Ascending aorta (tissue), 2 donors: ENCODE measurements around the gene TMEM255B. TPM values are rescaled to one million over a fixed set of nuclear protein-coding genes. Genes with fewer than 3 reads are reported as not detected.
"Not testable (repeated sequence)": the region's sequence is repeated elsewhere in the genome, so short reads cannot be mapped to it uniquely, and the experiment has no call there.

Source experiments
- DNase-seq, 2 donors: peaks; one replicate each; pipeline ENCODE4 v3.0.0-alpha.2; 2019; ENCODE audit warnings: low spot score in 2 of 2
- H3K27ac ChIP-seq, 2 donors: fragments of 200-600 bp; sonication (generic); one replicate each; pipeline ENCODE4 v1.5.1; 2016 to 2017; ENCODE audit warnings: mild to moderate bottlenecking in 1 of 2
- H3K27me3 ChIP-seq: fragments of 200-600 bp; sonication (generic); one replicate; pipeline ENCODE4 v1.5.1; 2017
- H3K36me3 ChIP-seq, 2 donors: fragments of 200-600 bp; sonication (generic); one replicate each; pipeline ENCODE4 v1.5.1; 2016
- H3K4me1 ChIP-seq, 2 donors: fragments of 200-600 bp; sonication (generic); one replicate each; pipeline ENCODE4 v1.5.1; 2016 to 2017; ENCODE audit warnings: mild to moderate bottlenecking in 1 of 2
- H3K4me3 ChIP-seq, 2 donors: fragments of 200-600 bp; sonication (generic); one replicate each; pipeline ENCODE4 v1.5.1; 2016 to 2017; ENCODE audit warnings: mild to moderate bottlenecking in 1 of 2
- H3K9me3 ChIP-seq, 2 donors: fragments of 200-600 bp; sonication (generic); one replicate each; pipeline ENCODE4 v1.5.1; 2016
- intact Hi-C: fragments of 100-400 bp; cut with DNase I; formaldehyde crosslinking; loops from one replicate; pipeline ENCODE4 v1.15.1; 2023
- total RNA-seq: library from RNA; depleted of rRNA; stranded (reverse); fragments of >200 nt; gene quantifications from one replicate; pipeline ENCODE4 v1.1.0, GENCODE V29; 2016
- TF ChIP-seq, protein P1 (sequence below), 3 experiments: fragments of 200-600 bp in 2 of 3; fragments of 450-650 bp in 1 of 3; sonication (generic) in 2 of 3; IDR thresholded peaks; one replicate each; pipeline ENCODE4 v1.5.1; 2016 to 2019; ENCODE audit warnings: antibody characterized with exemption in 3 of 3, mild to moderate bottlenecking in 1 of 3, moderate library complexity in 1 of 3

TMEM255B gene
- total RNA-seq, 1 donor from 2014 or later = 4.7 TPM

DNA sequence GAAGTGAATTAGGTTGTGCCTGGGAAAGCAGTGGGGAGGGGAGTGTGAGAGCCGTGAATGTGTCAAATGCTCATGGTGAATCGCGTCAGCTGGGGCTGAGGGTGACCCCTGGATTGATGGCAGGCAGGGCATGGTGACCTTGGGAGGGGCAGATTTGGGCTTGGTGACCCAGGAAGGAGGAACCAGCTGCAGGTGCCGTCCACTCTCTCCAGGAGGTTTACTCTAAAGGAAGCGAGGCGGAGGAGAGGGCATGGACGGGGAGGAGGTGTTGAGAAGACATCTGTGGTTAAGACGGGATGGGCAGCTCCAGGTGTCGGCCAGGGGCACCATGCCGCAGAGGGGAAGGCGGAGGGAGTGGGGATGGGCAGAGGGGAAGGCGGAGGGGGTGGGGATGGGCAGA is 28.7 kb downstream of the TMEM255B start:
- Histone ChIP-seq H3K4me3 (no peak overlapping the region), H3K4me1 (no peaks in the 10 kb centered on the region), H3K27me3 (no peaks in the 10 kb centered on the region), H3K27ac (no peak overlapping the region), H3K9me3 (no peaks in the 10 kb centered on the region), H3K36me3 (no peaks in the 10 kb centered on the region)
- no peak for DNase-seq
- intact Hi-C loops = no loop called here
- TF ChIP-seq, protein P1, sequence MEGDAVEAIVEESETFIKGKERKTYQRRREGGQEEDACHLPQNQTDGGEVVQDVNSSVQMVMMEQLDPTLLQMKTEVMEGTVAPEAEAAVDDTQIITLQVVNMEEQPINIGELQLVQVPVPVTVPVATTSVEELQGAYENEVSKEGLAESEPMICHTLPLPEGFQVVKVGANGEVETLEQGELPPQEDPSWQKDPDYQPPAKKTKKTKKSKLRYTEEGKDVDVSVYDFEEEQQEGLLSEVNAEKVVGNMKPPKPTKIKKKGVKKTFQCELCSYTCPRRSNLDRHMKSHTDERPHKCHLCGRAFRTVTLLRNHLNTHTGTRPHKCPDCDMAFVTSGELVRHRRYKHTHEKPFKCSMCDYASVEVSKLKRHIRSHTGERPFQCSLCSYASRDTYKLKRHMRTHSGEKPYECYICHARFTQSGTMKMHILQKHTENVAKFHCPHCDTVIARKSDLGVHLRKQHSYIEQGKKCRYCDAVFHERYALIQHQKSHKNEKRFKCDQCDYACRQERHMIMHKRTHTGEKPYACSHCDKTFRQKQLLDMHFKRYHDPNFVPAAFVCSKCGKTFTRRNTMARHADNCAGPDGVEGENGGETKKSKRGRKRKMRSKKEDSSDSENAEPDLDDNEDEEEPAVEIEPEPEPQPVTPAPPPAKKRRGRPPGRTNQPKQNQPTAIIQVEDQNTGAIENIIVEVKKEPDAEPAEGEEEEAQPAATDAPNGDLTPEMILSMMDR (IDR thresholded peaks at IDR 0.05) = no peak

- Histone ChIP-seq H3K27me3 (no peaks in the 10 kb centered on the region), H3K4me1 (no peaks in the 10 kb centered on the region), H3K9me3 (no peaks in the 10 kb centered on the region), H3K27ac (no peak overlapping the region), H3K36me3 (no peaks in the 10 kb centered on the region), H3K4me3 (no peak overlapping the region)
- TF ChIP-seq, protein P1 (IDR thresholded peaks at IDR 0.05) = no peak
- intact Hi-C loops = no loop called here
- no peak for DNase-seq
Observed at GRCh38 chr13:113788413-113789135, 29.5 kb downstream of the TMEM255B start.

DNA sequence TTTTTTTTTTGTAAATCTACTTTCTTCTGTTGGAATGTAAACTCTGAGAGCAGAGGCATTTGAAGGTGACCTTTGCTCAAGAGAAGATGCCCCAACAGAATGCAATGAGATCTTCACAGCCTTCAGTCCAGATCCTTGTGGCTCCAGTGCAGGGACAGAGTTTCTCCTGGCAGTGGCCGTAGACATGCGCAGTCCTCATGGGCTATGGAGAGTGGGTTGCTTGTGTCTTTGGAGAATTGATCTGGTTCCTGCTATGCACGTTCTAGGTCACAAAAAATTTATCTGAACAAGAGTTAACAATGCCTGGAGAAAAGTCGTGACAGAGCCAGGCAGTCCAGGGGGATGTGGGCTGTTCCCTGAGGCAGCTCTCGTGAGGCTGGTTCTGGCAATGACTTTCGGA is 30.1 kb downstream of the TMEM255B start:
- no peaks in the 10 kb centered on the region for H3K4me1 ChIP-seq
- TF ChIP-seq, protein P1 (IDR thresholded peaks at IDR 0.05) = no peak
- H3K36me3 ChIP-seq = no peaks in the 10 kb centered on the region
- no peaks in the 10 kb centered on the region for H3K27me3 ChIP-seq
- intact Hi-C loops = no loop called here
- no peak overlapping the region for H3K27ac ChIP-seq
- H3K4me3 ChIP-seq = no peak overlapping the region
- DNase-seq = no peak
- no peaks in the 10 kb centered on the region for H3K9me3 ChIP-seq

DNA sequence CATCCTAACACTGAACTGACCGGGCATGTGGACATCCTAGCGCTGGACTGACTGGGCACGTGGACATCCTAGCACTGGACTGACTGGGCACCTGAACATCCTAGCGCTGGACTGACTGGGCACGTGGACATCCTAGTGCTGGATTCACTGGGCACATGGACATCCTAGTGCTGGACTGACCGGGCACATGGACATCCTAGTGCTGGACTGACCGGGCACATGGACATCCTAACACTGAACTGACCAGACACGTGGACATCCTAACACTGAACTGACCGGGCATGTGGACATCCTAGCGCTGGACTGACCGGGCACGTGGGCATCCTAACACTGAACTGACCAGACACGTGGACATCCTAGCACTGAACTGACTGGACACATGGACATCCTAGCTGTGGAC is 30.9 kb downstream of the TMEM255B start:
- H3K27ac ChIP-seq, H3K4me1 ChIP-seq, H3K36me3 ChIP-seq, DNase-seq, intact Hi-C loops, H3K27me3 ChIP-seq, H3K9me3 ChIP-seq, H3K4me3 ChIP-seq: not testable (repeated sequence)

GRCh38 chr13:113791226-113791625 is 32.2 kb downstream of the TMEM255B start:
- Histone ChIP-seq H3K4me1 (no peaks in the 10 kb centered on the region), H3K27me3 (no peaks in the 10 kb centered on the region), H3K9me3 (no peaks in the 10 kb centered on the region), H3K4me3 (no peak overlapping the region), H3K27ac (no peak overlapping the region), H3K36me3 (no peaks in the 10 kb centered on the region)
- intact Hi-C loops = no loop called here
- TF ChIP-seq, protein P1 (IDR thresholded peaks at IDR 0.05) = no peak
- DNase-seq = no peak

DNA sequence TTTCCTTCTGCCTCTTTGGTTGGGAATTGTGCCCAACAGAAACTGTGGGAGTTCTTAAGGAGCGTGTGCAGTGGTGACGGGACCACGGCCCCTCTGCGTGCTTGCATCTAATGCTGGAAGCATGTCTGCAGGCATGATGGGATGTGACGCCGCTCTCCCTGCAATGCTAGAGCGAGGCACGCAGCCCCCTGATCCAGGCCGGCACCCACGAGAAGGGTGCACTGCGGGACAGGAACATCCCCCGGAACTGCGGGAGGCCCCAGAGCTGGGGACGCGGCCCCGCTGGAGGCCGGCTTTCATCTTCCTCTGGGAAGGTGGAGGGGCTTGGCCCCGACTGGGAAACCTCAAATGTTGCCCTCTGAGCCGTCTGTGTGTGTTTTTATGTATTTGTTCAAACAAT is 32.7 kb downstream of the TMEM255B start:
- no peak overlapping the region for H3K4me3 ChIP-seq
- H3K4me1 ChIP-seq = no peaks in the 10 kb centered on the region
- DNase-seq = no peak
- H3K27ac ChIP-seq = no peak overlapping the region
- intact Hi-C loops = no loop called here
- no peaks in the 10 kb centered on the region for H3K27me3 ChIP-seq
- H3K9me3 ChIP-seq = no peaks in the 10 kb centered on the region
- H3K36me3 ChIP-seq = no peaks in the 10 kb centered on the region
- TF ChIP-seq, protein P1 (IDR thresholded peaks at IDR 0.05) = no peak
